ENCODE data around the gene HINT3.

- TF ChIP-seq CTCF (IDR thresholded peaks at IDR 0.05) (no peak), ZFX (IDR thresholded peaks at IDR 0.05; ENCODE audit: borderline replicate concordance) (no peak)
Measured at GRCh38 chr6:125979101-125979500, 22.5 kb downstream of the HINT3 start.
